ENCODE results near the gene COL9A2.

DNA sequence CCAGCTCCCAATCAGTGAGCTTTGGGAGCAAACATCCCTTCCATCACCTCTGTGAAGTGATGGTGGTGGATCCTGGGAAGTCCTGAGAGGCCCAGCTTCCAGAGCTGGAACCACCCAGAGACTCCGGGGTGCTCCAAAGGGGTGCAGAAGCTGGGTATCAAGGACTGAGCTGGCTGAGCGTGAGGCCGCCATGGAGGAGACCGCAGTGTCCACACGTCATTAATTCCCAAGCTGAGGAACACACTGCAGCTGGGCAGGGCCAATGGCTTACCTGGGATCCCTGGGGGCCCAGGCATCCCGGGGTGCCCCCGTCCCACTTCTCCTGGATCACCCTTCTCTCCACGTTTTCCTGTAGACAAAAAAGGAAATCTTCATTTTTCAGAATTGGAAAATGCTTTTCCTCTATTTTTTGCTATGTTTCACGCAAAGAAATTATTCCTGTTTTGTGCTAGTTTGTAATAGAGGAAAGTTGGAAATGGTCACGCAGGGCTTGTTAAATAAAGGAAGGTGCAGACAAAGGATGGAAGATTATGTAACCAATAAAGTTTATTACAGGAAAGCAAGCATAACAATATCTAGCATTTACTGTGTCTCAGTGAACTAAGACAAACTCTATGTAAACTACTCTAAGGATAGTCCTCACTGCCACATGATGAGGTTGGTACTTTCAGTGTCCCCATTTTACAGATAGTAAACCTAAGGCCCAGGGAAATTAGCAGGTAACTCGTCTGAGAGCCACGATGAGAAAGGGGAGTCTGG, 15.4 kb downstream of the COL9A2 start:
- TF ChIP-seq, protein P1, sequence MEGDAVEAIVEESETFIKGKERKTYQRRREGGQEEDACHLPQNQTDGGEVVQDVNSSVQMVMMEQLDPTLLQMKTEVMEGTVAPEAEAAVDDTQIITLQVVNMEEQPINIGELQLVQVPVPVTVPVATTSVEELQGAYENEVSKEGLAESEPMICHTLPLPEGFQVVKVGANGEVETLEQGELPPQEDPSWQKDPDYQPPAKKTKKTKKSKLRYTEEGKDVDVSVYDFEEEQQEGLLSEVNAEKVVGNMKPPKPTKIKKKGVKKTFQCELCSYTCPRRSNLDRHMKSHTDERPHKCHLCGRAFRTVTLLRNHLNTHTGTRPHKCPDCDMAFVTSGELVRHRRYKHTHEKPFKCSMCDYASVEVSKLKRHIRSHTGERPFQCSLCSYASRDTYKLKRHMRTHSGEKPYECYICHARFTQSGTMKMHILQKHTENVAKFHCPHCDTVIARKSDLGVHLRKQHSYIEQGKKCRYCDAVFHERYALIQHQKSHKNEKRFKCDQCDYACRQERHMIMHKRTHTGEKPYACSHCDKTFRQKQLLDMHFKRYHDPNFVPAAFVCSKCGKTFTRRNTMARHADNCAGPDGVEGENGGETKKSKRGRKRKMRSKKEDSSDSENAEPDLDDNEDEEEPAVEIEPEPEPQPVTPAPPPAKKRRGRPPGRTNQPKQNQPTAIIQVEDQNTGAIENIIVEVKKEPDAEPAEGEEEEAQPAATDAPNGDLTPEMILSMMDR (IDR thresholded peaks at IDR 0.05; ENCODE audit: extremely low read depth in 1 of 2, insufficient read depth in 1 of 2, low read depth in 1 of 2, low read length in 2 of 2): no peak
- TF ChIP-seq POLR2AphosphoS5 (IDR thresholded peaks at IDR 0.05; ENCODE audit: insufficient read depth, low read depth, low read length): no peak
- TF ChIP-seq POLR2A (IDR thresholded peaks at IDR 0.05; ENCODE audit: low read depth, low read length): no peak
- no peak for TF ChIP-seq FOS (IDR thresholded peaks at IDR 0.05; ENCODE audit: borderline replicate concordance, insufficient read depth, low read length)
